RWPE2 (cell line): ENCODE data around the gene TYW1.
"Not testable (repeated sequence)": the region's sequence is repeated elsewhere in the genome, so short reads cannot be mapped to it uniquely, and the experiment has no call there.

Source experiments
- ATAC-seq: fragments of 200-7000 bp; cut with Tn5 transposase; 3 replicates; pipeline ENCODE4 v1.9.1; 2021; ENCODE audit warnings: low read depth
- DNase-seq: peaks from one replicate; pipeline ENCODE4 v3.0.0-alpha.2; 2020; ENCODE audit warnings: low spot score
- H3K27ac ChIP-seq: fragments of 450-650 bp; 2 replicates; pipeline ENCODE4 v1.5.1; 2017; ENCODE audit warnings: mild to moderate bottlenecking; ENCODE audit not compliant: poor library complexity, severe bottlenecking
- H3K27me3 ChIP-seq: fragments of 250-450 bp; sonication (Bioruptor Pico); 2 replicates; pipeline ENCODE4 v1.5.1; 2021; ENCODE audit warnings: mild to moderate bottlenecking, moderate library complexity; ENCODE audit not compliant: insufficient read depth, poor library complexity, severe bottlenecking
- H3K36me3 ChIP-seq: fragments of 250-450 bp; sonication (Bioruptor Pico); 2 replicates; pipeline ENCODE4 v1.5.1; 2020; ENCODE audit warnings: low read depth, mild to moderate bottlenecking, moderate library complexity
- H3K4me1 ChIP-seq: fragments of 250-450 bp; sonication (Bioruptor Pico); 2 replicates; pipeline ENCODE4 v1.5.1; 2021; ENCODE audit warnings: mild to moderate bottlenecking, moderate library complexity; ENCODE audit not compliant: insufficient read depth, poor library complexity, severe bottlenecking
- H3K4me3 ChIP-seq: fragments of 250-450 bp; sonication (Bioruptor Pico); 2 replicates; pipeline ENCODE4 v1.5.1; 2021; ENCODE audit warnings: mild to moderate bottlenecking, moderate library complexity; ENCODE audit not compliant: severe bottlenecking
- H3K9me3 ChIP-seq: fragments of 250-450 bp; sonication (Bioruptor Pico); 2 replicates; pipeline ENCODE4 v1.5.1; 2021; ENCODE audit warnings: mild to moderate bottlenecking, moderate library complexity; ENCODE audit not compliant: severe bottlenecking
- CTCF ChIP-seq: fragments of 450-650 bp; IDR thresholded peaks from one replicate; pipeline ENCODE4 v1.5.1; 2017; ENCODE audit warnings: mild to moderate bottlenecking, moderate library complexity; ENCODE audit not compliant: poor library complexity, severe bottlenecking

The TYW1 gene

GRCh38 chr7:66970310-66970709 is 26.3 kb upstream of the TYW1 start:
- Histone ChIP-seq H3K27ac (no peak overlapping the region), H3K27me3 (no peaks in the 10 kb centered on the region), H3K36me3 (no peaks in the 10 kb centered on the region), H3K4me3 (no peak overlapping the region), H3K9me3 (no peaks in the 10 kb centered on the region), H3K4me1 (no peaks in the 10 kb centered on the region)
- ATAC-seq (0 out of 3 replicates have a peak, but pooled peaks have one; percentile 23), DNase-seq (no peak)
- TF ChIP-seq CTCF = no peak

- Histone ChIP-seq H3K4me3 (no peak overlapping the region), H3K9me3 (no peaks in the 10 kb centered on the region), H3K4me1 (no peaks in the 10 kb centered on the region), H3K27ac (no peak overlapping the region), H3K27me3 (no peaks in the 10 kb centered on the region), H3K36me3 (no peaks in the 10 kb centered on the region)
- no peak for DNase-seq
- TF ChIP-seq CTCF = no peak
- no peak for ATAC-seq
Measured at GRCh38 chr7:66974986-66975590, 21.5 kb upstream of the TYW1 start.

GRCh38 chr7:66978312-66978711 is 18.3 kb upstream of the TYW1 start:
- not testable (repeated sequence) for H3K4me3 ChIP-seq, H3K27ac ChIP-seq, DNase-seq, H3K4me1 ChIP-seq, H3K9me3 ChIP-seq, H3K36me3 ChIP-seq, ATAC-seq, H3K27me3 ChIP-seq

- not testable (repeated sequence) for H3K36me3 ChIP-seq, H3K27ac ChIP-seq, H3K4me3 ChIP-seq, ATAC-seq, H3K4me1 ChIP-seq, H3K9me3 ChIP-seq, H3K27me3 ChIP-seq, DNase-seq
Measured at GRCh38 chr7:66979013-66979412, 17.6 kb upstream of the TYW1 start.

GRCh38 chr7:66980336-66980735 is 16.3 kb upstream of the TYW1 start:
- not testable (repeated sequence) for H3K4me3 ChIP-seq, H3K27me3 ChIP-seq, H3K27ac ChIP-seq, ATAC-seq, DNase-seq, H3K4me1 ChIP-seq, H3K36me3 ChIP-seq, H3K9me3 ChIP-seq

GRCh38 chr7:66989552-66989951 is 7.1 kb upstream of the TYW1 start:
- not testable (repeated sequence) for H3K27ac ChIP-seq, DNase-seq, H3K9me3 ChIP-seq, H3K27me3 ChIP-seq, H3K4me1 ChIP-seq, ATAC-seq, H3K4me3 ChIP-seq
- H3K36me3 ChIP-seq = peaks cover 58% of the 10 kb centered on the region

- not testable (repeated sequence) for H3K9me3 ChIP-seq, DNase-seq, ATAC-seq, H3K4me1 ChIP-seq, H3K27me3 ChIP-seq
- H3K27ac ChIP-seq = peak overlapping the region; percentile 83
- H3K4me3 ChIP-seq = peak overlapping the region; percentile 60
- H3K36me3 ChIP-seq = peaks cover 38% of the 10 kb centered on the region
Measured at GRCh38 chr7:66994051-66994450, 2.6 kb upstream of the TYW1 start.
